Kidney epithelial cell (primary cell): ENCODE measurements around the gene EXOC1L. TPM values are rescaled to one million over a fixed set of nuclear protein-coding genes. Genes with fewer than 3 reads are reported as not detected.

ENCODE experiments used
- DNase-seq: peaks from one replicate; pipeline ENCODE4 v3.0.0-alpha.2; 2010; ENCODE audit warnings: low read depth
- H3K27me3 ChIP-seq: 2 replicates; pipeline ENCODE4 v1.6.0; 2011; ENCODE audit warnings: low read length; ENCODE audit not compliant: control insufficient read depth, insufficient read depth
- H3K36me3 ChIP-seq: 2 replicates; pipeline ENCODE4 v1.5.1; 2011; ENCODE audit warnings: low read length; ENCODE audit not compliant: control insufficient read depth, insufficient read depth
- H3K4me3 ChIP-seq: 2 replicates; pipeline ENCODE4 v1.5.1; 2011; ENCODE audit warnings: low read depth, mild to moderate bottlenecking, control low read depth, low read length
- CTCF ChIP-seq: IDR thresholded peaks from 2 replicates; pipeline ENCODE4 v1.5.1; 2011; ENCODE audit warnings: mild to moderate bottlenecking, moderate library complexity, low read length, control low read depth, inconsistent platforms; ENCODE audit not compliant: insufficient read depth, poor library complexity, severe bottlenecking
- total RNA-seq: library from RNA; depleted of rRNA; stranded (reverse); fragments of >200 nt; gene quantifications from 2 replicates; pipeline ENCODE4 v1.2.3, GENCODE V29; 2015

The EXOC1L gene
- total RNA-seq, 1 donor from 2014 or later, result not detected

GRCh38 chr4:55826986-55827385 lies 7.4 kb downstream of the EXOC1L start:
- Histone ChIP-seq H3K36me3 (no peaks in the 10 kb centered on the region), H3K4me3 (no peak overlapping the region), H3K27me3 (no peaks in the 10 kb centered on the region)
- no peak for DNase-seq
- TF ChIP-seq CTCF, result no peak

GRCh38 chr4:55827582-55827981 lies 8.0 kb downstream of the EXOC1L start:
- Histone ChIP-seq H3K27me3 (no peaks in the 10 kb centered on the region), H3K36me3 (no peaks in the 10 kb centered on the region), H3K4me3 (no peak overlapping the region)
- no peak for TF ChIP-seq CTCF
- no peak for DNase-seq

GRCh38 chr4:55830048-55830447 lies 10.5 kb downstream of the EXOC1L start:
- no peaks in the 10 kb centered on the region for H3K27me3 ChIP-seq
- H3K36me3 ChIP-seq, result no peaks in the 10 kb centered on the region
- DNase-seq, result no peak
- no peak overlapping the region for H3K4me3 ChIP-seq
- TF ChIP-seq CTCF, result no peak

GRCh38 chr4:55830716-55831115 lies 11.1 kb downstream of the EXOC1L start:
- H3K36me3 ChIP-seq, result no peaks in the 10 kb centered on the region
- DNase-seq, result no peak
- H3K4me3 ChIP-seq, result no peak overlapping the region
- no peak for TF ChIP-seq CTCF
- H3K27me3 ChIP-seq, result no peaks in the 10 kb centered on the region

- no peaks in the 10 kb centered on the region for H3K27me3 ChIP-seq
- no peak for TF ChIP-seq CTCF
- no peaks in the 10 kb centered on the region for H3K36me3 ChIP-seq
- no peak overlapping the region for H3K4me3 ChIP-seq
- DNase-seq, result no peak
Observed at GRCh38 chr4:55834086-55834795, 14.7 kb downstream of the EXOC1L start.

GRCh38 chr4:55837903-55838302 lies 18.3 kb downstream of the EXOC1L start:
- Histone ChIP-seq H3K4me3 (no peak overlapping the region), H3K27me3 (no peaks in the 10 kb centered on the region), H3K36me3 (no peaks in the 10 kb centered on the region)
- no peak for TF ChIP-seq CTCF
- DNase-seq, result no peak
